Measurements from ENCODE around the gene MAPK8.

The MAPK8 gene

GRCh38 chr10:48477616-48478015 lies 171.1 kb downstream of the MAPK8 start:
- ATAC-seq (no peak), DNase-seq (no peak)

GRCh38 chr10:48478469-48478868 lies 172.0 kb downstream of the MAPK8 start:
- DNase-seq (no peak), ATAC-seq (no peak)

- ATAC-seq, result no peak
- no peak for DNase-seq
These were observed 172.7 kb downstream of the MAPK8 start for GRCh38 chr10:48478980-48479811.

- DNase-seq (no peak), ATAC-seq (no peak)
These were observed 174.2 kb downstream of the MAPK8 start for GRCh38 chr10:48480397-48481374.

- no peak for DNase-seq
- no peak for ATAC-seq
These were observed 174.9 kb downstream of the MAPK8 start for GRCh38 chr10:48481385-48481784.

GRCh38 chr10:48482207-48482606 lies 175.7 kb downstream of the MAPK8 start:
- ATAC-seq (no peak), DNase-seq (no peak)

GRCh38 chr10:48484911-48485310 lies 178.4 kb downstream of the MAPK8 start:
- ATAC-seq, result no peak
- no peak for DNase-seq

- ATAC-seq (no peak), DNase-seq (no peak)
These were observed 179.2 kb downstream of the MAPK8 start for GRCh38 chr10:48485711-48486110.

GRCh38 chr10:48487244-48487643 lies 180.8 kb downstream of the MAPK8 start:
- ATAC-seq, result no peak

More at GRCh38 chr10:48487244-48487643, 180.8 kb downstream of the MAPK8 start:
- DNase-seq, result no peak

Measured in stimulated activated naive CD8-positive, alpha-beta T cell treated with anti-CD3 and anti-CD28 coated beads, Interleukin-15, Interleukin-2, amounts not matched to agents 100 U/mL and 50 U/mL, for 24 hours (primary cell).